Activated T-cell treated with anti-CD3 and anti-CD28 coated beads for 4 hours (primary cell): ENCODE measurements around the gene PTPRJ.
"Not testable (repeated sequence)": the region's sequence is repeated elsewhere in the genome, so short reads cannot be mapped to it uniquely, and the experiment has no call there.

Experiments
- DNase-seq: peaks from one replicate; pipeline ENCODE4 v3.0.0-alpha.2; 2020

PTPRJ gene

GRCh38 chr11:48169717-48170116 lies 189.4 kb downstream of the PTPRJ start:
- no peak for DNase-seq

- DNase-seq, result no peak
These were observed 190.2 kb downstream of the PTPRJ start for GRCh38 chr11:48170241-48171233.

GRCh38 chr11:48172818-48173609 lies 192.7 kb downstream of the PTPRJ start:
- peak; percentile 52 for DNase-seq

- DNase-seq, result no peak
These were observed 197.3 kb downstream of the PTPRJ start for GRCh38 chr11:48177661-48178060.

GRCh38 chr11:48180627-48181026 lies 200.3 kb downstream of the PTPRJ start:
- DNase-seq, result no peak

- DNase-seq, result no peak
These were observed 202.6 kb downstream of the PTPRJ start for GRCh38 chr11:48182860-48183526.

- no peak for DNase-seq
These were observed 204.1 kb downstream of the PTPRJ start for GRCh38 chr11:48184452-48184851.

- DNase-seq, result not testable (repeated sequence)
These were observed 210.7 kb downstream of the PTPRJ start for GRCh38 chr11:48190906-48191654.

- DNase-seq, result no peak
These were observed 213.5 kb downstream of the PTPRJ start for GRCh38 chr11:48193876-48194275.

GRCh38 chr11:48207881-48208280 lies 227.5 kb downstream of the PTPRJ start:
- DNase-seq, result no peak

- no peak for DNase-seq
These were observed 229.7 kb downstream of the PTPRJ start for GRCh38 chr11:48210052-48210451.

- DNase-seq, result no peak
These were observed 236.2 kb downstream of the PTPRJ start, which contains the start of gene OR4B1 for GRCh38 chr11:48216510-48216909. Gene OR4B1, plus strand, starts transcription at chr11:48216810. Its CDS starts 0 bp downstream, at chr11:48216810.
